GM18519 (cell line): ENCODE measurements around the gene ADH1A.
"Not testable (repeated sequence)": the region's sequence is repeated elsewhere in the genome, so short reads cannot be mapped to it uniquely, and the experiment has no call there.

ENCODE experiments used
- ATAC-seq: cut with Tn5 transposase; IDR thresholded peaks from one replicate; pipeline ENCODE4 v1.9.1; 2021; ENCODE audit warnings: mild to moderate bottlenecking, moderate library complexity; ENCODE audit not compliant: unreplicated experiment, low FRiP score

The ADH1A gene

GRCh38 chr4:99290848-99291786 is at the start of gene ADH1A:
TSS of gene ADH1A (minus strand) at chr4:99290985. CDS start at chr4:99290914, 71 bp downstream.
- ATAC-seq = no peak

- no peak for ATAC-seq
These were observed 48.4 kb upstream of the ADH1A start for GRCh38 chr4:99339172-99339571.

DNA sequence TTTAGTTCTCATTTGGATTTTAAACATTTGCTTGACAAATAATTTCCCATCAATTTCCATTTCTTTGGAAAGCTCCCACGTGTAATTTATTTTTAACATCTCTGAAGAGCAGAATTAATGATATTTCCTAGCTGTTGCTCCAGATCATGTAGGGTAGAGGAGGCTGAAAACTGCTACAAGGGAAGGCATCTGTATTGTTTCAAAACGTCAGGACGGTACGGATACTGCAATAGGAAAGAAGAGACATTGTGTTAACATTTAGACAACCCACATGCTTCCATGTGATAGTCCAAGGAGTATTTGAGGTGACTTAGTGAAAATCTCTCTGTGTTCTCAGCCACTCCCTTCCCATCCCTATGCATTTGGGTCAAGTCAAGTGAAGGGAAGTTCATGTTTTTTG is 45.8 kb upstream of the ADH1A start:
- ATAC-seq = no peak

DNA sequence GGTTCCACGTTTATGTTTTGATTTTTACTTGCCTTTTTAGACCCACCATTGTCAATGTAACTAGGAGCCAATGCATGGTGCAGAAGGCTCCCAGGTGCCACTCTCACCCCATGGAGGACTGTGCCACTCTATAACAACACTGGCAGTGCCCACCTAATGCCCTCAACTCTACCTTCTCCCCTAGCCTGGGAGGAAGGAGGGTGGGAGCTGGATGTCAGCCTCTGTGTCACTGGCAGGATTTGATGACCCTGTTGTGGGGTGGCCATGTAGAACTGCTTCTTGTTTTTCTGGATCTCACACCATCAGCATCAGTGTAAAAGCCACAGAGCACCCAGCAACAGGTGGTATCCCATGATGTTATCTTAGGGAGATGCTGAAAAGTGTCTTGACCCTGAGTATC is 44.1 kb upstream of the ADH1A start:
- ATAC-seq = no peak

DNA sequence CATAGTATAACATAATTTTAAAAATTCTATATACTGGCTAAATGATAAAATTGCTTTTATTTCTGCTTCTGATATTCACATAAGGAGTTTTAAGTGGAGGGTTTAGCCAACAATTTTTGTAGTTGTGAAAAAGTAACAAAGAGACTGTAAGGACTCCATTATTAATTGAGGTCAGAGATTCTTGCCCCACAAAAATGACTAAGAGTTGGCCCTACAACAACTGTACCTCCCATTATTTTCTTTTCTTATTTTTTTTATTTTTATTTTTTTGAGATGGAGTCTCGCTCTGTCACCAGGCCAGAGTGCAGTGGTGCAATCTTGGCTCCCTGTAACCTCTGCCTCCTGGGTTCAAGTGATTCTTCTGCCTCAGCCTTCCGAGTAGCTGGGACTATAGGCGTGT is 39.9 kb upstream of the ADH1A start:
- ATAC-seq = no peak

DNA sequence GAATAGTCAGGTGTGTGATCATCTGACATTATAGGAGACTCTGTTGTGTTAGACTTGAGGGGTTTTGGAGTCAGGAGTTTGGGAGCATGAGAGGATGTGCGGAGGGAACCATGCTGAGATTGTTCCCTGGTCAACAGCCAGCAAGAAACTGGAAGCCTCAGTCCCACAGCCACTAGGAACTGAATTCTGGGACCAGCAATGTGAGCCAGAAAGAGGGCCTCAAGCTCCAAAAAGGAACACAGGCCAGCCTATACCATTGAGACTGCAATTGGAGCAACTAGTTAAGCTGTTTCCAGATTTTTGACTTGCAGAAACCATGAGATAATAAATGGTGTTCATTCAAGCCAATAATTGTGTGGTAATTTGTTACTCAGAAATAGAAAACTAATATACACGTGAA is 39.1 kb upstream of the ADH1A start:
- ATAC-seq = no peak

DNA sequence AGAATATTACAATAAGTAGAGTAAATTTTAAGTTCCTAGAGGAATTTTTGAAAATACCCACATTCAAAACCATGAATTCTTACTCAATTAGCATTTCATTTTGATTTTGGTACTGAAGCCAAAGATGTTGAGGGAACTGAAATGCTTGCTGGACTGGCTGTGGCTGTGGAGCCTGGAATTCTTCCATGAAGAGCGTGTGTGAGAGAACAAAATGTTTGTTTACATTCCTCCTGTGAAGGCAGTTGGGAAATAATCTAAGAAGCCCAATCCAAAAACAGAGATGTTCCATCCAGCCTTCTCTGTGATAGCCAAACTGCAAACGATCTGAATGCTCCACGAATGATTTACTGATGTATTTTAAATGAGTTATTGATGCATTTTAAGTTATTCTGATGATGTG is 34.2 kb upstream of the ADH1A start:
- no peak for ATAC-seq

DNA sequence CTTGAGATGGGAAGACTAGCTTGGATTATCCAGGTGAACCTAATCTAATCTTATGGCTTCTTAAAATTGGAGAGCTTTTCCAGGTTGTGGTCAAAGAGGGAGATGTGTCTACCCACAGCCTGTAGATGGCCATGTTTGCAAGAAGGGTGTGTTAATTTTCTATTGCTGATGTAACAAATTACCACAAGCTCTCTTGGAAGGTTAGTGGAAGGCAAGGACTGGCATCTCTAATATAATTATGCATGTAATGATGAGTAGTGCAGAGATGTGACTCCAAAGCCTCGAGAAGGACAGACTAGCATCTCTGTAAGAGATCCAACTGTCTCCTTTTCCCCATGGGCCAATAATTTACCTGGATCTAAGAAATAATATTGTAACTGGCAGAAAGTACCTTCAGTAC is 33.6 kb upstream of the ADH1A start:
- ATAC-seq = no peak

DNA sequence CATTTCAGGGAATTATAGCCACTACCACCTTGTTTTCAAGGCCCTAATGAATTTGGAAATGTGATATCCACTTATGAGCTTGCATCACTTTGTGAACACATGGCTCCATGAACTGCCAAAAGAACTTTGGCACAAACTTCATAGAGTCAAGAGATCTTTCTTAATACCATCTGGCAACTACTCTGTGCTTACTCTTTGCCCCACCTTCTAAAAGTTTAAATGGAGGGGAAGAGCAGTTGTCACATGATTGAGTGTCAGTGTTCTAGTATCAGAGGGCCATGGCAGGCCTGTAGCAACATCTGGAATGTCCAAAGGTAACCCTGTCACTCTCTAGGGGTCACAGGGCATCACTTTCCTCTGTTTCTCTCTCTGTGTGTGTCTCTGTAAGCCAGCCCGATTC is 33.0 kb upstream of the ADH1A start:
- ATAC-seq = no peak

- no peak for ATAC-seq
These were observed 30.7 kb upstream of the ADH1A start, which contains the start of gene ADH1B for GRCh38 chr4:99321241-99322191. TSS of gene ADH1B (minus strand) at chr4:99321401. CDS start at chr4:99321331, 70 bp downstream.

DNA sequence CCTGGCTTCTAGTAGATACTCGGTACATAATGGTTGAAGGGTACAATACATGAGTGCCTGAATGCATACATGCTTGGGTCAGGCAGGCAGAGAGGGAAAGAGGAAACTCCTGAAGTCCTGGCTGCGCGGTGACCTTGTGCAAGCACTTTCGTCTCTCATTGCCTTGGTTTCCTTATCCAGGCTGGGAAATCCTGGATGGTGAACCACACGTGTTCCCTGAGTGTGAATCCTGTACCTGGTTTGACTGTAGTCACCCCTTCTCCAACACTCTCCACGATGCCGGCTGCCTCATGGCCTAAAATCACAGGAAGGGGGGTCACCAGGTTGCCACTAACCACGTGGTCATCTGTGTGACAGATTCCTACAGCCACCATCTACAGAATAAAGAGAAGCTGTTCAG is 27.0 kb upstream of the ADH1A start:
- not testable (repeated sequence) for ATAC-seq

DNA sequence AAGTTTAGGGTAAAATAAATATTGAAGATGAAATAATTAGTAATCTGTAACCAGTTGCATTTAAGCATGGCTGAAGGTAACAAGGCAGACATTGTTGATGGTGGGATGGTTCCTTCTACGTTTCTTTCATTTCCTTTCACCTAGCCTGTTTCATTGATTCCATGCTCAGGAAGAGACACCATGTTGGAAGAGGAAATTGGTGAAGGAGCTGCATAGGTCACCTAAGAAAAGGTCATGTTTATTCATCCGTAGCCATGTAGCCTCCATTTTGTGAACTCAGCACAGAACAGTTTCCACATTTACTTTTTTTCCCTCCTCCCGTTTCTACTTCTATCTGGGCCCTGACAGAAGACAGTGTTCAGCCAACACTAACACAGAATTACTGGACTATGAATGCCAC is 26.6 kb upstream of the ADH1A start:
- ATAC-seq = no peak

DNA sequence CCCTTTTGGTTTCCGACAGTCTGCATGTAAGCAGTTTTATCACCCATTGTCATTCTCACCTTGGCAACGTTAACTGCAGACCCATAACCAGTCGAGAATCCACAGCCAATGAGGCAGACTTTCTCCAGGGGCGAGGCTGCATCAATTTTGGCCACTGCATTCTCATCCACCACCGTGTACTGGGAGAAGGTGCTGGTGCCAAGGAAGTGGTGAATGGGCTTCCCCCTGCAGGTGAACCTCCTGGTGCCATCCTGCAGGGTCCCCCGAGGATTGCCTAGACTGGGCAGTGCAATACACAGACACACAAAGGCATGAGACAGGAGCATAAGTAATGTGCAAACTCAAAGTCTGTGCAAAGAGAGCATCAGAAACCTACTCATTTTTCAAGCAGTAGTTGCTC is 25.1 kb upstream of the ADH1A start:
- ATAC-seq = no peak

DNA sequence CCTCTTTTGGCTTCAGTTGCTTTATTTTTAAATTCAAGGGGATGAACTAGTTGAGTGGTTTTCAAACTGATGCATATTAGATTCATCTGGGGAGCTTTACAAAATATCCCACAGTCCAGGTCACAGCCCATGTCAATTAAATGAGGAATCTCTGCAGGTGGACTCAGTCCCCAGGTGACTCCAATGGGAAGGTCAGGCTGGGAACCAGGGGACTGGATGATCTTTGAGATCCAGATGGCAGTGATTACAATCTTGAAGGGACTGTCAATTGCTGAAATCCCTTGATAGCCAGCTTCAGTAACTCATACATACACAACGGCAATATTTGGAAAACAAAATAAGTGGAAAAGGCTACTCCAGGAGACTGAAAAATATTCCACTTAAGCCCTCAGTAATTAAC is 23.4 kb upstream of the ADH1A start:
- ATAC-seq = no peak

DNA sequence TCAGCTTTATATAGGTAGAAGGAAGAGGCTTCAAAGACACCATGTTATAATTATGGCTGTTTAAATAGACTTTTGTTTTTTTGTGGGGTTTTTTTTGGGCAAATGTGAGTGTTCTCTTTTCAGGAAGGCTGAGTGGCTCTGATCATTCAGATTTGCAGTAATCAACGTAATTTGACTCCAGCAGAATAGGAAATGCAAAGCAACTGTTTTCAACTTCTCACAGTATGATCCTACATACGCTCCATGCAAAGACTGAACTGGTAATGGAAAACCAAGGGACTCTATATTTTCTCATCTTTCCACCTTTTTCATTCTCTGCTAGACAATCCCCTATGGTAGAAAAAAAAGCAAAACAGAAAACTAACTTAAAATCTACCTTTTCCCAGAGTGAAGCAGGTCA is 19.6 kb upstream of the ADH1A start:
- no peak for ATAC-seq

DNA sequence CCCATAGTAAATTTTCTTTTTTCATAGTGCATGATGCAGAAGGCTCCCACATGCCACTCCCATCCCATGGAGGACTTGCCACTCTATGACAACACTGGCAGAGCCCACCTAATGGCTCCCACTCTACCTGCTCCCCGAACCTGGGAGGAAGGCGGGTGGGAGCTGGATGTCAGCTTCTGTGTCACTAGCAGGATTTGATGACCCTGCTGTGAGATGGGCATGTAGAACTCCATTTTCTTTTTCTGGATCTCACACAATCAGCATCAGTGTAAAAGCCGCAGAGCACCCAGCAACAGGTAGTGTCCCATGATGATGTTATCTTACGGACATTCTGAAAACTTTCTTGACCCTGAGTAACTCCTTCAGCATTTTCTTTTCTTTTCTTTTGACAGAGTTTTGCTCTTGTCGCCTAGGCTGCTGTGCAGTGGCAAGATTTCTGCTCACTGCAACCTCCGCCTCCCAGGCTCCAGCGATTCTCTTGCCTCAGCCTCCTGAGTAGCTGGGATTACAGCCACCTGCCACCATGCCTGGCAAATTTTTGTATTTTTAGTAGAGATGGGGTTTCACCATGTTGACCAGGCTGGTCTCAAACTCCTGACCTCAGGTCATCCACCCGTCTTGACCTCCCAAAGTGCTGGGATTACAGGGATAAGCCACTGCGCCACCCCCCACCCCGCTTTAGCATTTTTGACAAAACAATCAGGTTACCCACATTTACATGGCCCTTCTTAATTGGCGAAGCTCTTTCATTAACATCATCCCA is 15.0 kb upstream of the ADH1A start:
- no peak for ATAC-seq

- ATAC-seq = no peak
These were observed 10.8 kb upstream of the ADH1A start for GRCh38 chr4:99301376-99302164.

DNA sequence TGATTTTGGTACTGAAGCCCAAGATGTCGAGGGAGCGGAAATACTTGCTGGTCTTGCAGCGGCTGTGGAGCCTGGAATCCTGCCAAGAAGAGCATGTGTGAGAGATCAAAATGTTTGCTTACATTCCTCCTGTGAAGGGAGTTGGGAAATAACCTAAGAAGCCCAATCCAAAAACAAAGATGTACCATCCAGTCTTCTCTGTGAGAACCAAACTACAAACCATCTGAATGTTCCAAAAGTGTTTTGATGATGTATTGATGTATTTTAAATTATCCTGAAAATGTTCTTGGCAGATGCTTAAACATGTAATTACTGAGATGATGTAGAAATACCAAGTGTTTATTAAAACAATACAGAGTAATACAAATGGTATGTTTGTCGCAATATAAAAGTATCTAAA is 10.1 kb upstream of the ADH1A start:
- no peak for ATAC-seq

- ATAC-seq = no peak
These were observed 2.6 kb upstream of the ADH1A start for GRCh38 chr4:99293357-99293756.

- ATAC-seq = no peak
These were observed 5.4 kb downstream of the ADH1A start for GRCh38 chr4:99285387-99285786.
